HG03457 (cell line): ENCODE measurements around the gene CNN2.

ENCODE experiments used
- ATAC-seq: cut with Tn5 transposase; IDR thresholded peaks from one replicate; pipeline ENCODE4 v1.9.1; 2021; ENCODE audit warnings: moderate number of reproducible peaks; ENCODE audit not compliant: unreplicated experiment

Gene CNN2

GRCh38 chr19:1026783-1027649 lies 608 bp downstream of the CNN2 start:
- ATAC-seq: no peak

GRCh38 chr19:1027650-1028061 lies 1.2 kb downstream of the CNN2 start:
- no peak for ATAC-seq

- ATAC-seq: no peak
Observed at GRCh38 chr19:1028062-1028926, 1.9 kb downstream of the CNN2 start.

- ATAC-seq: no peak
Observed at GRCh38 chr19:1032264-1032867, 6.0 kb downstream of the CNN2 start.

- no peak for ATAC-seq
Observed at GRCh38 chr19:1035998-1036621, 9.7 kb downstream of the CNN2 start.

GRCh38 chr19:1037621-1038064 lies 11.2 kb downstream of the CNN2 start:
- no peak for ATAC-seq

GRCh38 chr19:1038978-1039645 lies 12.7 kb downstream of the CNN2 start:
- no peak for ATAC-seq

GRCh38 chr19:1039646-1040475 lies 13.5 kb downstream of the CNN2 start, which contains the start of gene ABCA7:
Gene ABCA7, plus strand, starts transcription at chr19:1040107. Its CDS starts 1,255 bp downstream, at chr19:1041362.
- ATAC-seq: peak; percentile 51

GRCh38 chr19:1040476-1041271 lies 14.3 kb downstream of the CNN2 start:
- ATAC-seq: no peak

- no peak for ATAC-seq
Observed at GRCh38 chr19:1041272-1041834, 14.9 kb downstream of the CNN2 start.

- no peak for ATAC-seq
Observed at GRCh38 chr19:1041835-1042685, 15.7 kb downstream of the CNN2 start.

GRCh38 chr19:1042689-1043511 lies 16.5 kb downstream of the CNN2 start:
- ATAC-seq: no peak

GRCh38 chr19:1045247-1045603 lies 18.8 kb downstream of the CNN2 start:
- ATAC-seq: no peak

GRCh38 chr19:1046117-1046626 lies 19.8 kb downstream of the CNN2 start:
- no peak for ATAC-seq

GRCh38 chr19:1046836-1047695 lies 20.7 kb downstream of the CNN2 start:
- ATAC-seq: no peak
